Fibroblast of lung (primary cell): ENCODE measurements around the gene BPIFB3. TPM values are rescaled to one million over a fixed set of nuclear protein-coding genes. Genes with fewer than 3 reads are reported as not detected.

Experiments used
- DNase-seq, 2 donors: peaks; one replicate each; pipeline versions ENCODE4 v3.0.0 to v3.0.0-alpha.2; 2010; ENCODE audit warnings: low read depth in 2 of 2
- H2AFZ ChIP-seq: 2 replicates; pipeline ENCODE4 v1.5.1; 2012; ENCODE audit warnings: low read length, control low read depth, inconsistent platforms
- H3K27ac ChIP-seq: 2 replicates; pipeline ENCODE4 v1.5.1; 2011; ENCODE audit warnings: low read length, control low read depth; ENCODE audit not compliant: insufficient read depth
- H3K27me3 ChIP-seq: 2 replicates; pipeline ENCODE4 v1.5.1; 2011; ENCODE audit warnings: mild to moderate bottlenecking, low read length; ENCODE audit not compliant: control insufficient read depth, insufficient read depth
- H3K36me3 ChIP-seq: 2 replicates; pipeline ENCODE4 v1.5.1; 2011; ENCODE audit warnings: low read length; ENCODE audit not compliant: control insufficient read depth, insufficient read depth
- H3K4me1 ChIP-seq: 2 replicates; pipeline ENCODE4 v1.5.1; 2011; ENCODE audit warnings: low read length; ENCODE audit not compliant: control insufficient read depth, insufficient read depth; ENCODE audit errors: extremely low read depth
- H3K4me2 ChIP-seq: 2 replicates; pipeline ENCODE4 v1.5.1; 2011; ENCODE audit warnings: low read length, control low read depth; ENCODE audit not compliant: insufficient read depth; ENCODE audit errors: extremely low read depth
- H3K4me3 ChIP-seq, 4 experiments: fragments of 200-600 bp in 1 of 4; sonication (generic) in 1 of 4; replicated peaks in 1 of 4; 2 replicates each; pipeline ENCODE4 v1.5.1; 2011 to 2016; ENCODE audit warnings: low read length in 4 of 4, low read depth in 3 of 4, mild to moderate bottlenecking in 3 of 4, control low read depth in 2 of 4, inconsistent platforms in 1 of 4, mixed read lengths in 1 of 4; ENCODE audit not compliant: insufficient read depth in 1 of 4; ENCODE audit errors: control extremely low read depth in 1 of 4
- H3K79me2 ChIP-seq: 2 replicates; pipeline ENCODE4 v1.5.1; 2012; ENCODE audit warnings: mild to moderate bottlenecking, low read length, inconsistent platforms; ENCODE audit not compliant: control insufficient read depth, insufficient read depth
- H3K9ac ChIP-seq: 2 replicates; pipeline ENCODE4 v1.5.1; 2011; ENCODE audit warnings: mild to moderate bottlenecking, low read length, control low read depth; ENCODE audit not compliant: insufficient read depth
- H3K9me3 ChIP-seq: 2 replicates; pipeline ENCODE4 v1.5.1; 2012; ENCODE audit warnings: low read depth, low read length; ENCODE audit not compliant: control insufficient read depth, insufficient read depth
- H4K20me1 ChIP-seq: 2 replicates; pipeline ENCODE4 v1.5.1; 2011; ENCODE audit warnings: low read length; ENCODE audit not compliant: control insufficient read depth, insufficient read depth; ENCODE audit errors: extremely low read depth
- CTCF ChIP-seq, 2 donors: IDR thresholded peaks in 1 of 2; conservative IDR thresholded peaks in 1 of 2; 1 replicate in 1 of 2; 2 replicates in 1 of 2; pipeline ENCODE4 v1.5.1; 2011 to 2012; ENCODE audit warnings: low read length in 2 of 2, control low read depth in 1 of 2, inconsistent platforms in 1 of 2, low read depth in 1 of 2, mild to moderate bottlenecking in 1 of 2
- EZH2 ChIP-seq: IDR thresholded peaks from 2 replicates; pipeline ENCODE4 v1.5.1; 2012; ENCODE audit warnings: low read length, control low read depth, mild to moderate bottlenecking; ENCODE audit errors: missing control alignments
- polyA plus RNA-seq, 2 donors: library from polyadenylated mRNA; depleted of rRNA in 1 of 2; stranded (reverse) in 1 of 2; unstranded in 1 of 2; fragments of >200 nt; gene quantifications; 2 replicates each; pipeline ENCODE4 v1.2.1, GENCODE V29; 2011 to 2012; ENCODE audit warnings: missing spikeins in 1 of 2
- total RNA-seq: library from RNA; depleted of rRNA; stranded (reverse); fragments of >200 nt; gene quantifications from 2 replicates; pipeline ENCODE4 v1.2.1, GENCODE V29; 2014

BPIFB3 gene
- total and polyA plus RNA-seq, 2 donors (not counting 1 experiment from before 2014, with no cell fraction given) = not detected

GRCh38 chr20:33020278-33021161 lies 33.2 kb upstream of the BPIFB3 start:
- H2AFZ ChIP-seq = no peak overlapping the region
- no peak for DNase-seq
- H3K4me1 ChIP-seq = no peaks in the 10 kb centered on the region
- no peak for TF ChIP-seq EZH2
- no peak for TF ChIP-seq CTCF (conservative IDR thresholded peaks at IDR 0.05 in 1 of 2, IDR thresholded peaks at IDR 0.05 in 1 of 2; ENCODE audit: low read depth in 1 of 2, low read length in 2 of 2)
- peaks cover 3% of the 10 kb centered on the region for H3K27me3 ChIP-seq
- no peaks in the 10 kb centered on the region for H3K9me3 ChIP-seq
- H4K20me1 ChIP-seq = no peaks in the 10 kb centered on the region
- H3K4me3 ChIP-seq = no peak overlapping the region
- no peaks in the 10 kb centered on the region for H3K36me3 ChIP-seq
- no peaks in the 10 kb centered on the region for H3K79me2 ChIP-seq
- H3K4me2 ChIP-seq = no peak overlapping the region
- no peak overlapping the region for H3K27ac ChIP-seq
- H3K9ac ChIP-seq = no peak overlapping the region

GRCh38 chr20:33021879-33022278 lies 31.8 kb upstream of the BPIFB3 start:
- Histone ChIP-seq H3K4me2 (no peak overlapping the region), H4K20me1 (no peaks in the 10 kb centered on the region), H3K79me2 (no peaks in the 10 kb centered on the region), H3K27ac (no peak overlapping the region), H2AFZ (no peak overlapping the region), H3K36me3 (no peaks in the 10 kb centered on the region), H3K9ac (no peak overlapping the region), H3K4me3 (no peak overlapping the region), H3K4me1 (no peaks in the 10 kb centered on the region), H3K27me3 (peaks cover 3% of the 10 kb centered on the region), H3K9me3 (no peaks in the 10 kb centered on the region)
- TF ChIP-seq CTCF (conservative IDR thresholded peaks at IDR 0.05 in 1 of 2, IDR thresholded peaks at IDR 0.05 in 1 of 2; ENCODE audit: low read depth in 1 of 2, low read length in 2 of 2) (no peak), EZH2 (no peak)
- DNase-seq = no peak

- H2AFZ ChIP-seq = no peak overlapping the region
- no peaks in the 10 kb centered on the region for H3K9me3 ChIP-seq
- no peaks in the 10 kb centered on the region for H3K79me2 ChIP-seq
- H3K4me2 ChIP-seq = no peak overlapping the region
- no peak overlapping the region for H3K9ac ChIP-seq
- DNase-seq = no peak
- no peak overlapping the region for H3K4me3 ChIP-seq
- H3K27me3 ChIP-seq = peaks cover 3% of the 10 kb centered on the region
- no peaks in the 10 kb centered on the region for H3K36me3 ChIP-seq
- H4K20me1 ChIP-seq = no peaks in the 10 kb centered on the region
- no peak overlapping the region for H3K27ac ChIP-seq
- no peaks in the 10 kb centered on the region for H3K4me1 ChIP-seq
- no peak for TF ChIP-seq EZH2
- TF ChIP-seq CTCF (conservative IDR thresholded peaks at IDR 0.05 in 1 of 2, IDR thresholded peaks at IDR 0.05 in 1 of 2; ENCODE audit: low read depth in 1 of 2, low read length in 2 of 2) = no peak
Measured at GRCh38 chr20:33022289-33022688, 31.4 kb upstream of the BPIFB3 start.
